ENCODE results near the gene BNC2.

BNC2 gene

DNA sequence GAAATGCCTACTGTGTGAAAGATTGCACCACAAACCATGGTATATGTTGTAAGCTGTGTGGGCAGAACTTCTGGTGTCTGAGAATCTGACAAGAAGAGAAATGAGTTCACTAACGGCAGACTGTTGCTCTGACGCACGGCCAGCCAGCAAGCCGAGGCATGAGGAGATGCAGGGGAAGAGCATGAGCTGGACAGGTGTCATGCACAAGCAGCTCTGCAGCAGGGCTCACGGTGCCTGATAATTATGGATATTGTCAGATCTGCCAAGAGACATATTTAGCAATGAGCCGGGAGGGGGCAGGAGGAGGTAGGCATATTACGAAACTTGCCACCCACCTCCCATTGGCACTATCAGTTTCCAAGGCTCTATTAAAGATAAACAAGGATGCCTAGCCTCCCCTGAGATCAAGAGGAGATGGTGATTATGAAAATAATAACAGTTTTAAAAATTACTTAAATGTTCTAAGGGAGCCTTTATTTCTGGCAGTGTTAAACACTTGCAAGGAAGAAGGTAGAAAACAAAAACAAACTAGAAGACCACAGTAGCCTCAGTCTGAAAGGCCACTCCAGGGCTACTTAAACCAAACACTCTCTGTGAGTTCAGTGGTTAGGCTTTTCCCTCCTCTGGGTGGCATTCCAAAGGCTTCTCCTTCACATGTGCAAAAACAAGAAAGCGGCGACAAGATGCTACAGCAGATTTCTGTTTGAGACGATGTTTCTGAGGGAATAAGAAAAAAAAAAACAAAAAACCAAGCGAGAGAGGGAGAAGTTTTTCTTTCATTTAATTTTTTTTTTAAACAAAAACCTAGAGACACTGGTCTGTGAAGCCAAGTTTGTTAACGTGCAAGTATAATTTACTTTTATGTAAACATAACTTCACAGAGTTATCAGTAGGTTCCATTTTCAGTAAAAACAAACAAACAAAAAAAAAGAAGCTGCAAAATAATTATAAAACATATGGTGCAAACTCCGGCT lies 339.5 kb downstream of the BNC2 start:
- Histone ChIP-seq H3K4me1 (ENCODE audit: control insufficient read depth, insufficient read depth, low read length) (peaks cover 8% of the 10 kb centered on the region), H3K27ac (ENCODE audit: extremely low read depth, low read depth, low read length) (no peak overlapping the region), H3K4me3 (ENCODE audit: low read depth, low read length) (no peak overlapping the region), H3K36me3 (ENCODE audit: control insufficient read depth in 2 of 2, insufficient read depth in 1 of 2, low read length in 2 of 2) (no peaks in the 10 kb centered on the region), H3K9me3 (ENCODE audit: control insufficient read depth, insufficient read depth, low read depth, low read length) (no peaks in the 10 kb centered on the region)
- POLR2A ChIA-PET = interaction anchor here (0.6 kb wide), 1 partner anchor 195 kb away, joined by 3 read pairs; no protein-coding TSS in a partner anchor
- CTCF ChIA-PET = interaction anchor here (0.5 to 0.7 kb wide), 3 partner anchors 13 to 536 kb away, joined by 3 read pairs; no protein-coding TSS in a partner anchor
- TF ChIP-seq ZNF623 (tag by site-specific recombination; IDR thresholded peaks at IDR 0.05) (no peak), ZFP41 (tag by site-specific recombination; IDR thresholded peaks at IDR 0.05; ENCODE audit: borderline replicate concordance) (no peak), ZBTB1 (tag by site-specific recombination; IDR thresholded peaks at IDR 0.05) (no peak), ZNF837 (tag by site-specific recombination; IDR thresholded peaks at IDR 0.05) (no peak), ZNF16 (tag by site-specific recombination; IDR thresholded peaks at IDR 0.05; ENCODE audit: low read depth) (no peak), ZNF350 (tag by site-specific recombination; IDR thresholded peaks at IDR 0.05) (no peak), ZIC2 (tag by site-specific recombination; IDR thresholded peaks at IDR 0.05) (no peak), SCRT2 (tag by site-specific recombination; IDR thresholded peaks at IDR 0.05) (peak; percentile 70), HOXC10 (CRISPR knock-in tag; IDR thresholded peaks at IDR 0.05) (no peak), ZNF76 (tag by site-specific recombination; IDR thresholded peaks at IDR 0.05; ENCODE audit: borderline replicate concordance, low read depth) (no peak), MYNN (tag by site-specific recombination; IDR thresholded peaks at IDR 0.05; ENCODE audit: borderline replicate concordance) (no peak)
- TF ChIP-seq, protein P1, sequence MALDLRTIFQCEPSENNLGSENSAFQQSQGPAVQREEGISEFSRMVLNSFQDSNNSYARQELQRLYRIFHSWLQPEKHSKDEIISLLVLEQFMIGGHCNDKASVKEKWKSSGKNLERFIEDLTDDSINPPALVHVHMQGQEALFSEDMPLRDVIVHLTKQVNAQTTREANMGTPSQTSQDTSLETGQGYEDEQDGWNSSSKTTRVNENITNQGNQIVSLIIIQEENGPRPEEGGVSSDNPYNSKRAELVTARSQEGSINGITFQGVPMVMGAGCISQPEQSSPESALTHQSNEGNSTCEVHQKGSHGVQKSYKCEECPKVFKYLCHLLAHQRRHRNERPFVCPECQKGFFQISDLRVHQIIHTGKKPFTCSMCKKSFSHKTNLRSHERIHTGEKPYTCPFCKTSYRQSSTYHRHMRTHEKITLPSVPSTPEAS (tag by site-specific recombination; IDR thresholded peaks at IDR 0.05) = no peak
- TF ChIP-seq, protein P2, sequence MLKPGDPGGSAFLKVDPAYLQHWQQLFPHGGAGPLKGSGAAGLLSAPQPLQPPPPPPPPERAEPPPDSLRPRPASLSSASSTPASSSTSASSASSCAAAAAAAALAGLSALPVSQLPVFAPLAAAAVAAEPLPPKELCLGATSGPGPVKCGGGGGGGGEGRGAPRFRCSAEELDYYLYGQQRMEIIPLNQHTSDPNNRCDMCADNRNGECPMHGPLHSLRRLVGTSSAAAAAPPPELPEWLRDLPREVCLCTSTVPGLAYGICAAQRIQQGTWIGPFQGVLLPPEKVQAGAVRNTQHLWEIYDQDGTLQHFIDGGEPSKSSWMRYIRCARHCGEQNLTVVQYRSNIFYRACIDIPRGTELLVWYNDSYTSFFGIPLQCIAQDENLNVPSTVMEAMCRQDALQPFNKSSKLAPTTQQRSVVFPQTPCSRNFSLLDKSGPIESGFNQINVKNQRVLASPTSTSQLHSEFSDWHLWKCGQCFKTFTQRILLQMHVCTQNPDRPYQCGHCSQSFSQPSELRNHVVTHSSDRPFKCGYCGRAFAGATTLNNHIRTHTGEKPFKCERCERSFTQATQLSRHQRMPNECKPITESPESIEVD (tag by site-specific recombination; IDR thresholded peaks at IDR 0.05) = 0 out of 2 replicates have a peak, but pooled peaks have one; percentile 31

DNA sequence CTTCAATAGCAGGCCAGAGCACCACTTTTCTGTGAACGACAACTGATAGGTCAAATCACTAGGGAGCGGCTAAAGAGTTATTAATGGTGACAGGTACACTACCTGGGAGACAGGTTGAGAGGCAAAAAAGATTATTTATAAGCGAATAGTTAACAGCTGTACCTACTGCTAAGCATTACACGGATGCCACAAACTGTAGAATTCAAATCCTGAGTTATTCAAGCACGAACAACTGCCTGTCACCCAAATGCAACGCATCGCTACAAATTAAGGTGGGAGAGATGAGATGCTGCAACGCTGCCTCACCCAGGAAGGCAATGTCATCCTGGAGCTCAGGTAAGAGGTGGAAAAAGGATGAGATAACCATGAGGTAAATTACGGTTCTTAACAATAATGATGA lies 342.9 kb downstream of the BNC2 start:
- Histone ChIP-seq H3K36me3 (ENCODE audit: control insufficient read depth in 2 of 2, insufficient read depth in 1 of 2, low read length in 2 of 2) (no peaks in the 10 kb centered on the region), H3K4me3 (ENCODE audit: low read depth, low read length) (no peak overlapping the region), H3K9me3 (ENCODE audit: control insufficient read depth, insufficient read depth, low read depth, low read length) (no peaks in the 10 kb centered on the region), H3K4me1 (ENCODE audit: control insufficient read depth, insufficient read depth, low read length) (peaks cover 6% of the 10 kb centered on the region), H3K27ac (ENCODE audit: extremely low read depth, low read depth, low read length) (no peak overlapping the region)
- ChIA-PET POLR2A (no interaction called here), CTCF (no interaction called here)
- TF ChIP-seq, protein P3, sequence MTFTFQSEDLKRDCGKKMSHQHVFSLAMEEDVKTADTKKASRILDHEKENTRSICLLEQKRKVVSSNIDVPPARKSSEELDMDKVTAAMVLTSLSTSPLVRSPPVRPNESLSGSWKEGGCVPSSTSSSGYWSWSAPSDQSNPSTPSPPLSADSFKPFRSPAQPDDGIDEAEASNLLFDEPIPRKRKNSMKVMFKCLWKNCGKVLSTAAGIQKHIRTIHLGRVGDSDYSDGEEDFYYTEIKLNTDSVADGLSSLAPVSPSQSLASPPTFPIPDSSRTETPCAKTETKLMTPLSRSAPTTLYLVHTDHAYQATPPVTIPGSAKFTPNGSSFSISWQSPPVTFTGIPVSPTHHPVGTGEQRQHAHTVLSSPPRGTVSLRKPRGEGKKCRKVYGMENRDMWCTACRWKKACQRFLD (tag by site-specific recombination; IDR thresholded peaks at IDR 0.05) = no peak
- TF ChIP-seq ZNF549 (tag by site-specific recombination; IDR thresholded peaks at IDR 0.05) = no peak
- TF ChIP-seq, protein P4, sequence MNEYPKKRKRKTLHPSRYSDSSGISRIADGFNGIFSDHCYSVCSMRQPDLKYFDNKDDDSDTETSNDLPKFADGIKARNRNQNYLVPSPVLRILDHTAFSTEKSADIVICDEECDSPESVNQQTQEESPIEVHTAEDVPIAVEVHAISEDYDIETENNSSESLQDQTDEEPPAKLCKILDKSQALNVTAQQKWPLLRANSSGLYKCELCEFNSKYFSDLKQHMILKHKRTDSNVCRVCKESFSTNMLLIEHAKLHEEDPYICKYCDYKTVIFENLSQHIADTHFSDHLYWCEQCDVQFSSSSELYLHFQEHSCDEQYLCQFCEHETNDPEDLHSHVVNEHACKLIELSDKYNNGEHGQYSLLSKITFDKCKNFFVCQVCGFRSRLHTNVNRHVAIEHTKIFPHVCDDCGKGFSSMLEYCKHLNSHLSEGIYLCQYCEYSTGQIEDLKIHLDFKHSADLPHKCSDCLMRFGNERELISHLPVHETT (tag by site-specific recombination; IDR thresholded peaks at IDR 0.05) = no peak
- TF ChIP-seq, protein P5, sequence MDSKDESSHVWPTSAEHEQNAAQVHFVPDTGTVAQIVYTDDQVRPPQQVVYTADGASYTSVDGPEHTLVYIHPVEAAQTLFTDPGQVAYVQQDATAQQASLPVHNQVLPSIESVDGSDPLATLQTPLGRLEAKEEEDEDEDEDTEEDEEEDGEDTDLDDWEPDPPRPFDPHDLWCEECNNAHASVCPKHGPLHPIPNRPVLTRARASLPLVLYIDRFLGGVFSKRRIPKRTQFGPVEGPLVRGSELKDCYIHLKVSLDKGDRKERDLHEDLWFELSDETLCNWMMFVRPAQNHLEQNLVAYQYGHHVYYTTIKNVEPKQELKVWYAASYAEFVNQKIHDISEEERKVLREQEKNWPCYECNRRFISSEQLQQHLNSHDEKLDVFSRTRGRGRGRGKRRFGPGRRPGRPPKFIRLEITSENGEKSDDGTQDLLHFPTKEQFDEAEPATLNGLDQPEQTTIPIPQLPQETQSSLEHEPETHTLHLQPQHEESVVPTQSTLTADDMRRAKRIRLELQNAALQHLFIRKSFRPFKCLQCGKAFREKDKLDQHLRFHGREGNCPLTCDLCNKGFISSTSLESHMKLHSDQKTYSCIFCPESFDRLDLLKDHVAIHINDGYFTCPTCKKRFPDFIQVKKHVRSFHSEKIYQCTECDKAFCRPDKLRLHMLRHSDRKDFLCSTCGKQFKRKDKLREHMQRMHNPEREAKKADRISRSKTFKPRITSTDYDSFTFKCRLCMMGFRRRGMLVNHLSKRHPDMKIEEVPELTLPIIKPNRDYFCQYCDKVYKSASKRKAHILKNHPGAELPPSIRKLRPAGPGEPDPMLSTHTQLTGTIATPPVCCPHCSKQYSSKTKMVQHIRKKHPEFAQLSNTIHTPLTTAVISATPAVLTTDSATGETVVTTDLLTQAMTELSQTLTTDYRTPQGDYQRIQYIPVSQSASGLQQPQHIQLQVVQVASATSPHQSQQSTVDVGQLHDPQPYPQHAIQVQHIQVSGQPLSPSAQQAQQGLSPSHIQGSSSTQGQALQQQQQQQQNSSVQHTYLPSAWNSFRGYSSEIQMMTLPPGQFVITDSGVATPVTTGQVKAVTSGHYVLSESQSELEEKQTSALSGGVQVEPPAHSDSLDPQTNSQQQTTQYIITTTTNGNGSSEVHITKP (tag by site-specific recombination; IDR thresholded peaks at IDR 0.05) = no peak
- no peak for TF ChIP-seq SP2 (tag by site-specific recombination; IDR thresholded peaks at IDR 0.05)

Measured in HEK293 (cell line).